Adipose tissue (tissue), 3 donors: ENCODE results near the gene RAB30. TPM values are rescaled to one million over a fixed set of nuclear protein-coding genes. Genes with fewer than 3 reads are reported as not detected.
"Not testable (repeated sequence)": the region's sequence is repeated elsewhere in the genome, so short reads cannot be mapped to it uniquely, and the experiment has no call there.

Experiments used
- H3K27ac ChIP-seq: one replicate; pipeline ENCODE4 v1.5.1; 2013; ENCODE audit warnings: low read depth, low read length
- WGBS, 3 donors: extraction: QIAGEN DNeasy Blood & Tissue Kit; methylation state at CpG; one replicate each; pipeline ENCODE4 v1.1.7; 2013; 5-methylcytosine and 5-hydroxymethylcytosine counted together
- polyA plus RNA-seq, 3 donors: library from polyadenylated mRNA; stranded (reverse); fragments of 200-250 nt; gene quantifications; one replicate each; pipeline ENCODE4 v1.2.3, GENCODE V29; 2013
- donor health status: healthy with polysubstance abuse.
- donor health status: Bipolar disorder and iron deficiency.
- donor health status: healthy.

RAB30 gene
- polyA plus RNA-seq, 3 donors, result 2.1 to 13.1 (median 7.5) TPM

GRCh38 chr11:82974135-82974534 lies 97.6 kb downstream of the RAB30 start:
- 79 to 90% (median 90%) methylated on average over 2 of the region's 2 CpGs for WGBS, 3 donors
- H3K27ac ChIP-seq, result no peak overlapping the region

- H3K27ac ChIP-seq, result no peak overlapping the region
- WGBS, 3 donors, result 71 to 75% (median 74%) methylated on average over 1 of the region's 1 CpG
Measured at GRCh38 chr11:82972103-82972502, 99.6 kb downstream of the RAB30 start.

GRCh38 chr11:82971519-82971946 lies 100.2 kb downstream of the RAB30 start:
- not testable (repeated sequence) for H3K27ac ChIP-seq
- WGBS, 3 donors, result 68 to 89% (median 74%) methylated on average over 8 of the region's 8 CpGs

- not testable (repeated sequence) for H3K27ac ChIP-seq
- 83 to 92% (median 87%) methylated on average over 42 to 60 of the region's 60 CpGs for WGBS, 3 donors
Measured at GRCh38 chr11:82970507-82971083, 101.1 kb downstream of the RAB30 start.

GRCh38 chr11:82969811-82970210 lies 101.9 kb downstream of the RAB30 start:
- WGBS, 3 donors, result 87 to 93% (median 88%) methylated on average over 4 of the region's 4 CpGs

GRCh38 chr11:82967381-82967780 lies 104.3 kb downstream of the RAB30 start:
- 80 to 92% (median 85%) methylated on average over 4 of the region's 4 CpGs for WGBS, 3 donors

More at GRCh38 chr11:82969811-82970210, 101.9 kb downstream of the RAB30 start:
- H3K27ac ChIP-seq, result no peak overlapping the region

GRCh38 chr11:82962021-82962420 lies 109.7 kb downstream of the RAB30 start:
- H3K27ac ChIP-seq, result not testable (repeated sequence)

More at GRCh38 chr11:82967381-82967780, 104.3 kb downstream of the RAB30 start:
- no peak overlapping the region for H3K27ac ChIP-seq

GRCh38 chr11:82960779-82961143 lies 110.9 kb downstream of the RAB30 start:
- H3K27ac ChIP-seq, result no peak overlapping the region
- WGBS, 3 donors, result 57 to 87% (median 83%) methylated on average over 2 of the region's 2 CpGs

GRCh38 chr11:82959987-82960778 lies 111.5 kb downstream of the RAB30 start:
- H3K27ac ChIP-seq, result no peak overlapping the region

GRCh38 chr11:82955736-82956453 lies 115.8 kb downstream of the RAB30 start:
- H3K27ac ChIP-seq, result not testable (repeated sequence)
- WGBS, 3 donors, result 59 to 71% (median 69%) methylated on average over 9 of the region's 9 CpGs

More at GRCh38 chr11:82959987-82960778, 111.5 kb downstream of the RAB30 start:
- 63 to 70% (median 68%) methylated on average over 5 of the region's 5 CpGs for WGBS, 3 donors

GRCh38 chr11:82950502-82950901 lies 121.2 kb downstream of the RAB30 start:
- 94 to 100% (median 97%) methylated on average over 2 of the region's 2 CpGs for WGBS, 3 donors

GRCh38 chr11:82949352-82949751 lies 122.3 kb downstream of the RAB30 start:
- H3K27ac ChIP-seq, result no peak overlapping the region

More at GRCh38 chr11:82950502-82950901, 121.2 kb downstream of the RAB30 start:
- H3K27ac ChIP-seq, result not testable (repeated sequence)

GRCh38 chr11:82945682-82946081 lies 126.0 kb downstream of the RAB30 start:
- no peak overlapping the region for H3K27ac ChIP-seq

- WGBS, 3 donors, result 68 to 95% (median 80%) methylated on average over 1 of the region's 1 CpG
- not testable (repeated sequence) for H3K27ac ChIP-seq
Measured at GRCh38 chr11:82945041-82945440, 126.7 kb downstream of the RAB30 start.

- H3K27ac ChIP-seq, result no peak overlapping the region
- 83 to 90% (median 88%) methylated on average over 2 of the region's 2 CpGs for WGBS, 3 donors
Measured at GRCh38 chr11:82944198-82944597, 127.5 kb downstream of the RAB30 start.

GRCh38 chr11:82943430-82943829 lies 128.3 kb downstream of the RAB30 start:
- H3K27ac ChIP-seq, result not testable (repeated sequence)
- WGBS, 3 donors, result 55 to 97% (median 88%) methylated on average over 1 of the region's 1 CpG

- H3K27ac ChIP-seq, result no peak overlapping the region
- WGBS, 3 donors, result 95 to 100% (median 96%) methylated on average over 2 of the region's 2 CpGs
Measured at GRCh38 chr11:82942376-82942775, 129.3 kb downstream of the RAB30 start.

- no peak overlapping the region for H3K27ac ChIP-seq
- 97 to 98% (median 97%) methylated on average over 2 of the region's 2 CpGs for WGBS, 3 donors
Measured at GRCh38 chr11:82939456-82939855, 132.2 kb downstream of the RAB30 start.

- H3K27ac ChIP-seq, result no peak overlapping the region
- WGBS, 3 donors, result 94 to 97% (median 94%) methylated on average over 2 of the region's 2 CpGs
Measured at GRCh38 chr11:82937554-82937953, 134.1 kb downstream of the RAB30 start.
